Fibroblast of the aortic adventitia (primary cell): ENCODE results near the gene SANBR. TPM values are rescaled to one million over a fixed set of nuclear protein-coding genes. Genes with fewer than 3 reads are reported as not detected.
"Not testable (repeated sequence)": the region's sequence is repeated elsewhere in the genome, so short reads cannot be mapped to it uniquely, and the experiment has no call there.

Experiments
- DNase-seq: peaks from one replicate; pipeline ENCODE4 v3.0.0-alpha.2; 2010; ENCODE audit warnings: low read depth
- H3K4me3 ChIP-seq: 2 replicates; pipeline ENCODE4 v1.5.1; 2011; ENCODE audit warnings: low read depth, mild to moderate bottlenecking, control low read depth, low read length, moderate library complexity
- total RNA-seq: library from RNA; depleted of rRNA; stranded (reverse); fragments of >200 nt; gene quantifications from 2 replicates; pipeline ENCODE4 v1.2.3, GENCODE V29; 2012; ENCODE audit warnings: low replicate concordance
- TF ChIP-seq, protein P1 (sequence below): IDR thresholded peaks from 2 replicates; pipeline ENCODE4 v1.5.1; 2011; ENCODE audit warnings: mild to moderate bottlenecking, low read length, control low read depth, inconsistent platforms; ENCODE audit not compliant: insufficient read depth

The SANBR gene
- total RNA-seq, 1 donor, result 17.4 TPM

DNA sequence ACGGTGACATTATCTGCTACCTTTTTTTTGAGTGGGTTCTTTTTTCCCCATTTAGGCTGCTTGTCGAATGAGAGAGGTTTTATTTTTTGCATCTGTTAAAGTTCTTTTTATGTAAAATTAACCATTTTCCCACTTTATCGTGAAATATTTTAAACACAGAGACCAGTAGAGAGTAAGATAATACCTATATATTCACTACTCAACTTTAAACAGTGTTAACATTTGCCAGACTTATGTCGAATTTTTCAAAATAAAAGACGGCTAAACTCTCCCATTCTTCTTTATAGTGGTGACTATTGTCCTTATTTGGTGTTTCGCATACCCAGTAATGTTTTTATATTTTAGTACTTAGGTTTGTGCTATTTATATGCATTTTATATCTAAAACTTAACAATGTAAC is 46.9 kb upstream of the SANBR start:
- no peak for DNase-seq
- TF ChIP-seq, protein P1, sequence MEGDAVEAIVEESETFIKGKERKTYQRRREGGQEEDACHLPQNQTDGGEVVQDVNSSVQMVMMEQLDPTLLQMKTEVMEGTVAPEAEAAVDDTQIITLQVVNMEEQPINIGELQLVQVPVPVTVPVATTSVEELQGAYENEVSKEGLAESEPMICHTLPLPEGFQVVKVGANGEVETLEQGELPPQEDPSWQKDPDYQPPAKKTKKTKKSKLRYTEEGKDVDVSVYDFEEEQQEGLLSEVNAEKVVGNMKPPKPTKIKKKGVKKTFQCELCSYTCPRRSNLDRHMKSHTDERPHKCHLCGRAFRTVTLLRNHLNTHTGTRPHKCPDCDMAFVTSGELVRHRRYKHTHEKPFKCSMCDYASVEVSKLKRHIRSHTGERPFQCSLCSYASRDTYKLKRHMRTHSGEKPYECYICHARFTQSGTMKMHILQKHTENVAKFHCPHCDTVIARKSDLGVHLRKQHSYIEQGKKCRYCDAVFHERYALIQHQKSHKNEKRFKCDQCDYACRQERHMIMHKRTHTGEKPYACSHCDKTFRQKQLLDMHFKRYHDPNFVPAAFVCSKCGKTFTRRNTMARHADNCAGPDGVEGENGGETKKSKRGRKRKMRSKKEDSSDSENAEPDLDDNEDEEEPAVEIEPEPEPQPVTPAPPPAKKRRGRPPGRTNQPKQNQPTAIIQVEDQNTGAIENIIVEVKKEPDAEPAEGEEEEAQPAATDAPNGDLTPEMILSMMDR, result no peak
- peak overlapping the region; percentile 94 for H3K4me3 ChIP-seq

DNA sequence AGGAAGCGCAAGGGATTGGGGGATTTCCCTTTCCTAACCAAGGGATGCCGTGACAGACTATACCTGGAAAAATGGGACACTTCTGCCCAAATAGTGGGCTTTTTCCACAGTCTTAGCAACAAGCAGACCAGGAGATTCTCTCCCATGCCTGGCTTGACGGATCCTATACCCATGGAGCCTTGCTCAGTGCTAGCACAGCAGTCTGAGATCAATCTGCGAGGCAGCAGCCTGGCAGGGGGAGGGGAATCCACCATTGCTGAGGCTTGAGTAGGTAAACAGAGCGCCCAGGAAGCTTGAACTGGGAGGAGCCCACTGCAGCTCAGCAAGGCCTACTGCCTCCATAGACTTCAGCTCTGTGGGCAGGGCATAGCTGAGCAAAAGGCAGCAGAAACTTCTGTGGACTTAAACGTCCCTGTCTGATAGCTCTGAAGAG is 44.4 kb upstream of the SANBR start:
- no peak overlapping the region for H3K4me3 ChIP-seq
- no peak for DNase-seq
- TF ChIP-seq, protein P1, result no peak

DNA sequence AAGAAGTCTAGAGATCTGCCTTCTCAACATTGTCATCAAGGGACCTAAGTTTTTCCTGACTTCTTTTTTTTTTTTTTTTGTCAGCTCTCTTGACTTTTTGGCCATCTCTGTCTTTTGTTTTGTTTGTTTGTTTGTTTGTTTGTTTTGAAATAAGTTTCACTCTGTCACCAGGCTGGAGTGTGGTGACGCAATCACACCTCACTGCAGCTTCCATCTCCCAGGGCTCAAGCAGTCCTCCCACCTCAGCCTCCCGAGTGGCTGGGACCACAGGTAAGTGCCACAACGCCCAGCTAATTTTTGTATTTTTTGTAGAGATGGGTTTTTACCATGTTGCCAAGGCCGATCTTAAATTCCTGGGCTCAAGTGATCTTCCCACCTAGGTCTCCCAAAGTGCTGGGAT is 42.0 kb upstream of the SANBR start:
- no peak overlapping the region for H3K4me3 ChIP-seq
- TF ChIP-seq, protein P1, result no peak
- DNase-seq, result no peak

DNA sequence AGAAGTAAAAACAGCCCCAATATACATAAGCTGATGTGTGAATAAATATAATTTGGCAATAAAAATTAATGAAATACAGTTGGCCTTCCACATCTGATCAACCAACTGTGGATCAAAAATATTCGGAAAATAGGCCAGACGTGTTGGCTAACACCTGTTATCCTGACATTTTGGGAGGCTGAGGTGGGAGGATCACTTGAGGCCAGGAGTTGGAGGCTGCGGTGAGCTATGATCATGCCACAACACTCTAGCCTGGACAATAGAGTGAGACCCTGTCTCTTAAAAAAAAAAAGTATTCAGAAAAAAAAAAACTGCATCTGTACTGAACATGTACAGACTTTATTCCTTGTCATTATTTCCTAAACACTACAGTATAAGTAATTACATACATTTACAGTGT is 36.1 kb upstream of the SANBR start:
- TF ChIP-seq, protein P1, result no peak
- DNase-seq, result no peak
- no peak overlapping the region for H3K4me3 ChIP-seq

DNA sequence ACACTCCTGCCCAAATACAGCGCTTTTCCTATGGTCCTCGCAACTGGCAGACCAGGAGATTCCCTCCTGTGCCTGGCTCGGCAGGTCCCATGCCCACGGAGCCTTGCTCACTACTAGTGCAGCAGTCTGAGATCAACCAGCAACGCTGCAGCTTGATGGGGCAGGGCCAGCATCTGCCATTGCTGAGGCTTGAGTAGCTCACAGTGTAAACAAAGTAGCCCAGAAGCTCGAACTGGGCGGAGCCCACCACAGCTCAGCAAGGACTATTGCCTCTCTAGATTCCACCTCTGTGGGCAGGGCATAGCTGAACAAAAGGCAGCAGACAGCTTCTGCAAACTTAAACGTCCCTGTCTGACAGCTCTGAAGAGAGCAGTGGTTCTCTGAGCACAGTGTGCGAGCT is 31.1 kb upstream of the SANBR start:
- H3K4me3 ChIP-seq, DNase-seq: not testable (repeated sequence)

DNA sequence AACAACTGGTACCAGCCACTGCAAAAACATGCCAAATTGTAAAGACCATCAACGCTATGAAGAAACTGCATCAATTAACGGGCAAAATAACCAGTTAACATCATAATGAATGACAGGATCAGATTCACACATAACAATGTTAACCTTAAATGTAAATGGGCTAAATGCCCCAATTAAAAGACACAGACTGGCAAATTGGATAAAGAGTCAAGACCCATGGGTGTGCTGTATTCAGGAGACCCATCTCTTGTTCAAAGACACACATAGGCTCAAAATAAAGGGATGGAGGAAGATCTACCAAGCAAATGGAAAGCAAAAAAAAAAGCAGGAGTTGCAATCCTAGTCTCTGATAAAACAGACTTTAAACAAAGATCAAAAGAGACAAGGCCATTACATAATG is 29.0 kb upstream of the SANBR start:
- not testable (repeated sequence) for DNase-seq, H3K4me3 ChIP-seq

DNA sequence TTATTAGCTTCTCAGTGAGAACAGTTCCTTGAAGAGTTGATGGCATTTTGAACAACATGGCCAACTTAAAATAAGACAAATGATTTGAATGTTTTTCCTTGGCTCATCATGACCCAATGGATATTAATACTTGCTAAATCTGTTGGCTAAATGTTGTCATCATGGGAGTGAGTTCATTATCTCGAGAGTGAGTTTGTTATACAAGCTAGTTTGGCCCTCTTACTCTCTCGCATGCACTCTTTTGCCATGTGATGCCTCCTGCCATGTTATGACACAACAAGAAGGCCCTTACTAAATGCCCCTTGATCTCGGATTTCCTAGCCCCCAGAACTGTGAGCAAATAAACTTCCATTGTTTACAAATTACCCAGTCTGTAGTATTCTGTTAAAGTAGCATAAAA is 22.9 kb upstream of the SANBR start:
- DNase-seq, result no peak
- no peak overlapping the region for H3K4me3 ChIP-seq
- TF ChIP-seq, protein P1, result no peak

DNA sequence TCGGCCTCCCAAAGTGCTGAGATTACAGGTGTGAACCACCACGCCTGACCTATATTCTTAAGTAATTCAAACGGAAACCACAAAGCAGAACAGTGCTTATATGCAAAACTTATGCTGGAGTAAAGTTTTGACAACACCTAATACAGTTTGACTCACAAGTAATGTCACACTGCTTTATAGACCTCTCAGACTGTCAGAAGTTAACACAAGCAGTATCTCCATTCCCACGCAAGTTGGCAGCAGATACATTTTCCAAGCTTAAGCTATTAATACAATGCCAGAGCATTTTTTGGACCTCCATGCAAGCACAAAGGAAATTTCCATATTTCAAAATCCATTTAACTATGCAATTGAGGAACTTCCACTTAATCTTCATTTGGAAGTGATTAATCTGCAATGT is 21.0 kb upstream of the SANBR start:
- H3K4me3 ChIP-seq, result no peak overlapping the region
- TF ChIP-seq, protein P1, result no peak
- DNase-seq, result peak; percentile 38
